HUDEP-2 (cell line): ENCODE measurements around the gene DGCR8.

ENCODE experiments used
- DNase-seq, 76 experiments: peaks; one replicate each; lab custom pipeline; 2025; ENCODE audit not compliant: unreplicated experiment in 76 of 76; lab: John Stamatoyannopoulos, UW

The DGCR8 gene

GRCh38 chr22:20079745-20080444 lies at the start of gene DGCR8:
Gene DGCR8 (plus strand): TSS chr22:20080241. CDS start chr22:20085964, 5,723 bp downstream.
- DNase-seq, result peak in 69 of 76 experiments; percentile 23 to 81 (median 64)

- DNase-seq, result no peak
Observed at GRCh38 chr22:20031732-20032406, 48.2 kb upstream of the DGCR8 start.

GRCh38 chr22:20032407-20032991 lies 47.5 kb upstream of the DGCR8 start:
- no peak for DNase-seq

GRCh38 chr22:20033045-20033706 lies 46.9 kb upstream of the DGCR8 start:
- peak in 2 of 76 experiments; percentile 16 to 27 for DNase-seq

GRCh38 chr22:20034143-20034542 lies 45.9 kb upstream of the DGCR8 start:
- no peak for DNase-seq

- peak in 2 of 76 experiments; percentile 12 to 54 for DNase-seq
Observed at GRCh38 chr22:20035375-20036083, 44.5 kb upstream of the DGCR8 start.

GRCh38 chr22:20036084-20036482 lies 44.0 kb upstream of the DGCR8 start:
- DNase-seq, result no peak

GRCh38 chr22:20036535-20037392 lies 43.3 kb upstream of the DGCR8 start:
- no peak for DNase-seq

GRCh38 chr22:20037419-20037818 lies 42.6 kb upstream of the DGCR8 start:
- no peak for DNase-seq

- DNase-seq, result no peak
Observed at GRCh38 chr22:20038574-20038973, 41.5 kb upstream of the DGCR8 start.

- DNase-seq, result no peak
Observed at GRCh38 chr22:20039683-20040325, 40.2 kb upstream of the DGCR8 start.

GRCh38 chr22:20040327-20041200 lies 39.5 kb upstream of the DGCR8 start:
- no peak for DNase-seq

- DNase-seq, result no peak
Observed at GRCh38 chr22:20043057-20043996, 36.7 kb upstream of the DGCR8 start.

- no peak for DNase-seq
Observed at GRCh38 chr22:20043997-20044342, 36.1 kb upstream of the DGCR8 start.

- no peak for DNase-seq
Observed at GRCh38 chr22:20044495-20045151, 35.4 kb upstream of the DGCR8 start.

GRCh38 chr22:20046730-20047129 lies 33.3 kb upstream of the DGCR8 start:
- DNase-seq, result no peak

- no peak for DNase-seq
Observed at GRCh38 chr22:20051927-20052308, 28.1 kb upstream of the DGCR8 start.
